HG02938 (cell line): Measurements from ENCODE around the gene HCFC1.

Source experiments
- ATAC-seq: cut with Tn5 transposase; IDR thresholded peaks from one replicate; pipeline ENCODE4 v1.9.1; 2021; ENCODE audit warnings: mild to moderate bottlenecking, moderate library complexity; ENCODE audit not compliant: unreplicated experiment

Gene HCFC1

DNA sequence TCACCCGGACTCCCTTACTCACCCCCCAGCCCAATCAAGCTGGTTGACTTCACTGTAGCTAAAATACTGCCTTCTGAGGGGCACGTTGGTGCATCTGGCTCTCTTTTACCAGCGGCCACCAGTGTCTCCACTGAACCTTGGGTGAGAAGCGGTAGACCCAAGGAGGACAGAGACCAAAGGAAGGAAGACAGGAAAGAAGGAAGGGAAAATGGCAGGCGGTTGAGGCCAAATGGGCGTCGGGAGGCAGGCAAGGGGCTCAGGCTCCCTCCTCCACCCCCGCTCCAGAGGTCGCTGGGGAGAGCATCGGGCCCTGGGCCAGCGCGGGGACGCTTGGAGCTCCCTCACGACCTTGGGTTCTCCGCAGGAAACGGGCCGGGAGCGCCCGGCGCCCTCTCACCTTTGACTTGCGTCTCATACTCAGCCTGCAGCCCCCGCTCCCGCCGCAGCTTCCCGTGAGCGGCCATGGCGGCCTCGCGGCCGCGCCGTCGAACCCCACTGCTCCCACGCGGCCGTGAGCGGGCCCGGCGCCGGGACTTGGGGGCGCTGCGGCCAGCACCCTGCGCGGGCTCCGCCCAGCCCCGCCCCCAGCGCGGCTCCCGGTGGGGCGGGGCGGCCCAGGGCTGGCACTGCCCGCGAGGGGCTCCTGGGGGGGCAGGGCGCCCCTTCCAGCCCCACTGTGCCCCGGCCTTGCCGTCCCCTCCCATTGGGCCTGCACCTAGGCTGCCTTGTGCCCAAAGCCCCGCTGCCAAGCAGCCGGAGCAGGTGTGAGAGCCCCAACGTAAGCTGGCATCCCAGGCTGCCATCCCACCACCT is 45.7 kb downstream of the HCFC1 start, which contains the start of gene ARHGAP4:
Gene ARHGAP4, minus strand, starts transcription at position 526 of the 813 bp plus-strand sequence. Its CDS starts 62 bp downstream, at position 464.
- no peak for ATAC-seq

DNA sequence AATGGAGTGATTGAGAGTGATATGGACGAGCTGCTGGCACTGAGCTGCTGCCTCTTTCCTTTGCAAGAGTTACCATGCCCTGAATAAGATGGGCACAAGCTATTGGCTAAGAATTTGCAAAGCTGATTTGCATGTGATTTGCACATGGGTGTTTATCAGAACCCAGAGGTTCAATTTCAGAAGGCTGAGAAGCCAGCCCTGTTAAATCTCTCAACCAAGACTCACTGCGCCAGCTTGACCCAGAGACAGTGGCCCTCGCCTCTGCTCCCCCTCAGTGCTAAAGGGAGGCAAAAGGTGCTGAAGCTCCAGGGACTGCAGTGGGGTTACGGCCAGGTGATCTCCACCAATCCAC is 46.3 kb downstream of the HCFC1 start:
- no peak for ATAC-seq

DNA sequence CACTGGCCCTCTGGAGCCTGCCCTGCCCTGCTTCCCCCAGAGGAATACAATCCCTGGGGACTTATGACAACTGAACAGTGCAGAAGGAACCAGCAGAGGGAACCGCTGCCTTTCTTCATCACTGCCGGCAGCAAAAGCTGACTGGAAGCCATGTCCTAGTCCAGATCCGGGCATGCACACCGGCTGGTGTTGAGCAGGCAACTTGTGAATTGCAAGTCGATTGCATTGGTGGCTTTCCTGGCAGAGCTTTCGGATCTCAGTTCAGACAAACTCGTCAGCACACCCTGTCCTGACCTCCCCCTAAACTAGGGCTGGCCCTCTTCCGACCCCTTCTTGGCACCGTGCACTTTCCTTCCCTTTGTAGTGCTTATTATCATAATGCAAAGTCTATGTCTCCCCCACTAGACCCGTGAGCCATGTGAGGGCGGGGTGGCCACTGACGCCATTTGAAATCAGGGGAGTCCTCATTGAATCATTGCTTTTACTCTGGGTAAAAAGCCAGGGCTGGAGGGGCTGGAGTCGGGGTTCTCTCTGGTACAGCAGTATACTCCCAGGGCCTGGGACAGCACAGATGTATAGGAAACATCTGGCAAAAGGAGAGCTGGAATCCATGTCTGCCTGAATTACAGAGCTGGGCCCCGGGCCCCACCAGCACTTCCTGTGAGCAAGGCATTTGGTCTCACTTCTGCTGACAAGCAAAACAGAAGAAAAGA is 47.3 kb downstream of the HCFC1 start:
- ATAC-seq, result no peak

DNA sequence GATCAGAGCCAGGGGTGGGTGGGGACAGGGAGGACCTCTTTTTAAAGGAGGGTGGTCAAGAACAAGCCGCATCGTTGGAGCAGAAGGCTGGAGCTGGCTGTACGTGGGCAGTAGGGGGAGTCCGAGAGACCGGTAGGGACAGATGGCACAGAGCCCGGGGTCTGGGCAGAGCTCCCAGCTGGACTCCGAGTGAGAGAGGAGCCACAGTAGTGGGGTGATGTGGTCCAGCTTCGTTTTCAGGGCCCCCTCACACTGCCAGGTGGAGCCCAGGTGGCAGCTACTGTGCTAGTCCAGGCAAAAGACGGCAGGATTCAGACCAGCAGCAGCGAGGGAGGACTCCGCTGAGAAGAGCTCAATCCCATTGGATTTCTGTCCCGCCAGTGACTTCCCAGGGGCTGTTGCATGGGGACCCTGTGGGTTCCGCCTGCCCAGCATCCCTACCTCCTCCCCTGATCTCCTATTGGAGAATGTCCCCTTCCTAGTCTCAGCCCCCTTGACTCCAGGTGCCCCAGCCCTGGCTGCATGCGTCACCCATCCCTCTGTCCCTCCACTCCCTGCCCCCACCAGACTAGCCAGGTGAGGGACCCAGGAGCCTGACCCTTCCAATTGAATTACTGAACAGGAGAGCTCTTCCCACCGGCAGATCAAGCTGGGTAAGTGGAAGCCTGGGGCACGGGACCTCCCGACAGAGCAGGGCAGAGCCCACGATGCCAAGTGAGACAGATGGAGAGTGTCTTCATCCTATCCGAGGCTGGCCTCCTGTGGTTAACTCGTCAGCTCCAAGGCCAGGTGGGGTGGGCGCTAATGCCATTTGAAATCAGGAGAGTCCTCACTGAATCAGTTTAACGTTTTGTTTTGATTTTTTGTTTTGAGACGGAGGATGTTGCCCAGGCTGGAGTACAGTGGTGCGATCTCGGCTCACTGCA is 48.4 kb downstream of the HCFC1 start:
- no peak for ATAC-seq

GRCh38 chrX:153921511-153922446 is 49.8 kb downstream of the HCFC1 start:
- no peak for ATAC-seq

GRCh38 chrX:153921070-153921469 is 50.5 kb downstream of the HCFC1 start:
- ATAC-seq, result no peak

DNA sequence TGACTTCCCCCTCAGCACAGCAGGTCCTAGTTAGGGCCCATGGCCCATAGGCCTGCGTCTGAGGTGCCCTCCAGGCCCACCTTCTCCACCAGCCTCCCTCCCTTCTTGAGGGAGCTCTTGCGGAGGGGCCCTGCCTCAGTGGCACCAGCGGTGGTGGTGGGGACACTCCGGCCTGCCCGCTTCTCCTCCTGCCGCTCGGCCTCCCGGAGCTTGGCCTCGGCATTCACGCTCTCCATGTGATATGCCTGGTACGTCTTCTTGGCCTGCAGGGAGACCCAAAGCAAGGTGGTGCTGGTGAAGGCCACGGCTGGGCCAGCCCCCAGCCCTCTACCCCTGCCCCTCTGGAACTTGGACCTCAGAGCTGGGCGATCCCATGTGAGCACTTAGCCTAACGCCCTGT is 51.1 kb downstream of the HCFC1 start:
- no peak for ATAC-seq

- ATAC-seq, result no peak
Measured at GRCh38 chrX:153919281-153919680, 52.3 kb downstream of the HCFC1 start.

DNA sequence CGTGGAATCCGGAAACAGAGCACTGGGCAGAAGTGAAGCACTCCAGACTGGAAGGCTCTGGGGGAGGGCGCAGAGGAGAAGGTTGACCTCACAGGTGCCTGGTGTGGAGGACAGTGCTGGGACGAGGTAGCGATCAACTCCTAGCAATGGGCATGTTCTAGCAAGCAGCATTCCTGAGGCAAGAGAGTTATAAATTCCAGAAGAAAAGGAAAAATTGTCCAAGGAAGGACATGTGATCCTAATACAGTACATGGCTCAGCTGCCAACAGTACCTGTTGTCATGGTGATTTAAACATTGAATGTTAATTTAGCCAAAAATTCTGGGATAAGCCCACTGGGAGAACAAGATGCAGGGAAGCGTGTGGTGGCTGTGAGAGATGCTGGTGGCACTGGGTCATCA is 53.7 kb downstream of the HCFC1 start:
- ATAC-seq, result no peak

DNA sequence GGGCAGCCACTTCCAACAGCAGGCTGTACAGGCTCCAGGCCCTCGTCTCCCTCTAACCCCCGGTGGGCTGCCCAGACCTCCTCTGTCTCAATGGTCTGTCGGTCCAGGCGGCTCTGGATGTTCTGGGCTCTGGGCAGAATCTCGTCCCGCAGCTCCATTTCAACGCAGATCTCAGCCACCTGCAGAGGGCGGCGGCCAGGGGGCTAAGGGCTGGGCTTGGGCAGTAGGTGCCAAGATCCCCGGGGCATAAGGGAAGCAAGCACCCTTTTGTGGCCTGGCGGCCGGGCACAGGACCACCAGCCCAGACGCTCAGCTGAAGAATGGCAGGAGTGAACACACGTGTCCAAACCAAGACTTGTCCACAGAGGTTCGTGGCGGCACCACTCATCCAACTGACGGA is 57.9 kb downstream of the HCFC1 start:
- ATAC-seq, result no peak

DNA sequence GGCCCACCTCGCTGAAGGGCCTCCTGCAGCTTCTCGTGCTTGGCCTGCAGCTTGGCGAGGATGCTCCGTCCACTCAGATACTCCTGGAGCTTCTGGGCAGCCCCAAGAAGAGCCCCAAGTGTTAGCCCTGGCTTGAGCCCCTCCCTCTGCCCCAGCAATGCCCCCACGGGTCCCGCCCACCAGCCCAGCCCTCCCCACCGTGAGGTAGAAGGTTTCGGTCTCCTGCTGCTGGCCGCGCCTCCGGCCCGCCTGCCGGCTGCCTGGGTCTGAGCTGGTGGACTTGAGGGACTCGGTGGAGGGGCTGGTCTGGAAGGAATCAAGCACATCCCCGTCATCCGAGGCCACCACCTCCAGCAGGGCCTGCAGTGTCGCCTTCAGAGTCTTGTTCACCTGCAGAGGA is 58.4 kb downstream of the HCFC1 start:
- ATAC-seq, result no peak

- ATAC-seq, result no peak
Measured at GRCh38 chrX:153911798-153912197, 59.8 kb downstream of the HCFC1 start.

GRCh38 chrX:153910446-153910845 is 61.2 kb downstream of the HCFC1 start:
- ATAC-seq, result no peak

GRCh38 chrX:153909980-153910360 is 61.6 kb downstream of the HCFC1 start:
- ATAC-seq, result no peak

DNA sequence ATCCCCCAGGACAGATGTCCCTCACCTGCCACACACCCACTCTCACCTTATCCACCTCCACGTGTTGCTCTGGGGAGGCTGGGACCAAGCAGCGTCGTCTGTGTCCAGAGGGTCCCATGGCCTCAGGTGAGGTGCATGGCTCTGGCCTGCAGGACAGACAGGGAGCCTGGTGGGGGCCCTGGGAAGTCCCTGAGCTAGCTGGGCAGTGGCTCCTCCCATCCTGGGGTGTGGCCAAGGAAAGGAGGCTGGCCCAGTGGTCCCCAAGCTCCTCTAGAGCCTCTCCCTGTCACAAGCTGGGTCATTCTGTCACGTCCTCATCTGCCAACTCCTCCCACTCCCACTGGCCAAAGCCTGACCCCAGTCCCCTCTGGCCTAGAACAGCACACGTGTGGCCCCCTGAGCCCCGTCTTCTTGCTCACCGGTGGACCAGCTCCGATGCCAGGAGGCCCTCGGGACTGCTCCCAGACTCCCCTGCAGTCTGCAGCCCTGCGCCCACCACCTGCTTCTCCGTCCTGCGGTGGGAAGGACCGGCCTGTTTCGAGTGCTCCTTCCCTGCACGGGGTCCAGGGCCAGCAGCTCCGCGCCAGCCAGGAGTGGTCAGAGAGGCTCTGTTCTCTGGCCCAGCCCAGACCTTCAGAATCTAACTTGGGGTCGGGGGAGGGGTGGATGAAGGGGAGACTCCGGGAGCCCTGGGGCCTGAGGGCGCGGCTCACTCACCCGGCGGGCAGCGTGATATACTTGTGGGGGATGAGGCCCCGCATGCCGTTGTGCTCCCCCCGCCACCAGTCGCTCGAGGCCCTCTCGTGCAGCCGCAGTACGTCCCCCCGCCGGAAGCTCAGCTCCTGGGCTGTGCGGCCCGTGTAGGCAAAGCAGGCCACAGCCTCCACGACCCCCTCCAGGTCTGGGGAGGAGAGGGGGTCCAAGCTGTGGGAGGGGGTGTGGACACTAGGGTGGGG is 62.3 kb downstream of the HCFC1 start:
- no peak for ATAC-seq

GRCh38 chrX:153908219-153908860 is 63.3 kb downstream of the HCFC1 start:
- ATAC-seq, result no peak

DNA sequence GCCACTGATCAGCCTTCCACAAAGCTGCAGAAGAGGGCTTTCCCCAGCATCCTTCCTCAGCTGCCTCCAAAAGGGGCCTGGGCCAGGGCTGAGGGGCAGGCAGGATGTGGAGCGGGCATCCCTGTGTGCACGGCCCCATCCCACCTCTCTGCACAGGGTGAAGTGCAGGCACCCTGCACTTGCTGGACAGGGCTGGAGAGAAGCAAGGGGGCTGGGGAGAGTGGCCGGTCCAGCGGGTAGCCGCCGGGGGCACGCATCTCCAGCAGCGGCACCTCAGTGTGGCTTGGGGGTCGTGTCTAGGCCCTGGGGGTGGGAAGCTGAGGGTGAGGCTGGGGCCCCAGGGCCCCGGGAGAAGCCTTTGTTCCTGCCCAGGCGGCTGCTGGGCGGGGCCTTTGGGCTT is 64.2 kb downstream of the HCFC1 start:
- ATAC-seq, result no peak

DNA sequence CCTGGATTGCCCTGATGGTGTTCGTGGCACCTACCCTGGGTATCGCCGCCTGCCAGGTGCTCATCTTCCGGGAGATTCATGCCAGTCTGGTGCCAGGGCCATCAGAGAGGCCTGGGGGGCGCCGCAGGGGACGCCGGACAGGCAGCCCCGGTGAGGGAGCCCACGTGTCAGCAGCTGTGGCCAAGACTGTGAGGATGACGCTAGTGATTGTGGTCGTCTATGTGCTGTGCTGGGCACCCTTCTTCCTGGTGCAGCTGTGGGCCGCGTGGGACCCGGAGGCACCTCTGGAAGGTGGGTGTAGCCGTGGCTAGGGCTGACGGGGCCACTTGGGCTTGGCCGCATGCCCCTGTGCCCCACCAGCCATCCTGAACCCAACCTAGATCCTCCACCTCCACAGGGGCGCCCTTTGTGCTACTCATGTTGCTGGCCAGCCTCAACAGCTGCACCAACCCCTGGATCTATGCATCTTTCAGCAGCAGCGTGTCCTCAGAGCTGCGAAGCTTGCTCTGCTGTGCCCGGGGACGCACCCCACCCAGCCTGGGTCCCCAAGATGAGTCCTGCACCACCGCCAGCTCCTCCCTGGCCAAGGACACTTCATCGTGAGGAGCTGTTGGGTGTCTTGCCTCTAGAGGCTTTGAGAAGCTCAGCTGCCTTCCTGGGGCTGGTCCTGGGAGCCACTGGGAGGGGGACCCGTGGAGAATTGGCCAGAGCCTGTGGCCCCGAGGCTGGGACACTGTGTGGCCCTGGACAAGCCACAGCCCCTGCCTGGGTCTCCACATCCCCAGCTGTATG is 65.3 kb downstream of the HCFC1 start:
- ATAC-seq, result no peak
